GM19351 (cell line): Measurements from ENCODE around the gene CAPRIN2.

ENCODE experiments used
- ATAC-seq: cut with Tn5 transposase; IDR thresholded peaks from one replicate; pipeline ENCODE4 v1.9.1; 2021; ENCODE audit warnings: mild to moderate bottlenecking, moderate library complexity; ENCODE audit not compliant: unreplicated experiment

CAPRIN2 gene

GRCh38 chr12:30754750-30755394 is at the start of gene CAPRIN2:
TSS of gene CAPRIN2 (minus strand) at chr12:30754951. CDS start at chr12:30753520, 1,431 bp downstream.
- peak; percentile 87 for ATAC-seq

GRCh38 chr12:30797689-30798088 is 42.9 kb upstream of the CAPRIN2 start:
- ATAC-seq, result no peak

GRCh38 chr12:30796891-30797371 is 42.2 kb upstream of the CAPRIN2 start:
- ATAC-seq, result no peak

- ATAC-seq, result peak; percentile 26
Measured at GRCh38 chr12:30796313-30796780, 41.6 kb upstream of the CAPRIN2 start.

GRCh38 chr12:30795410-30796312 is 40.9 kb upstream of the CAPRIN2 start:
- peak; percentile 92 for ATAC-seq

GRCh38 chr12:30794591-30795409 is 40.0 kb upstream of the CAPRIN2 start:
- no peak for ATAC-seq

GRCh38 chr12:30794020-30794419 is 39.3 kb upstream of the CAPRIN2 start:
- ATAC-seq, result no peak

- ATAC-seq, result no peak
Measured at GRCh38 chr12:30792648-30793499, 38.1 kb upstream of the CAPRIN2 start.

- ATAC-seq, result no peak
Measured at GRCh38 chr12:30792085-30792484, 37.3 kb upstream of the CAPRIN2 start.

- no peak for ATAC-seq
Measured at GRCh38 chr12:30788754-30789153, 34.0 kb upstream of the CAPRIN2 start.

GRCh38 chr12:30785630-30786029 is 30.9 kb upstream of the CAPRIN2 start:
- ATAC-seq, result no peak

- ATAC-seq, result no peak
Measured at GRCh38 chr12:30784508-30784907, 29.8 kb upstream of the CAPRIN2 start.

- ATAC-seq, result no peak
Measured at GRCh38 chr12:30783946-30784345, 29.2 kb upstream of the CAPRIN2 start.

GRCh38 chr12:30782316-30783173 is 27.8 kb upstream of the CAPRIN2 start:
- no peak for ATAC-seq

GRCh38 chr12:30779578-30779977 is 24.8 kb upstream of the CAPRIN2 start:
- ATAC-seq, result no peak

- ATAC-seq, result no peak
Measured at GRCh38 chr12:30779178-30779577, 24.4 kb upstream of the CAPRIN2 start.

GRCh38 chr12:30774599-30774998 is 19.8 kb upstream of the CAPRIN2 start:
- ATAC-seq, result no peak

GRCh38 chr12:30769802-30770201 is 15.1 kb upstream of the CAPRIN2 start:
- ATAC-seq, result no peak

- no peak for ATAC-seq
Measured at GRCh38 chr12:30764251-30764650, 9.5 kb upstream of the CAPRIN2 start.
